Retinal pigment epithelial cell (primary cell): Measurements from ENCODE around the gene XKR3.
"Not testable (repeated sequence)": the region's sequence is repeated elsewhere in the genome, so short reads cannot be mapped to it uniquely, and the experiment has no call there.

Experiments used
- DNase-seq: peaks from one replicate; pipeline ENCODE4 v3.0.0-alpha.2; 2010; ENCODE audit warnings: low read depth
- H3K4me3 ChIP-seq: 2 replicates; pipeline ENCODE4 v1.5.1; 2011; ENCODE audit warnings: mild to moderate bottlenecking, low read length, control low read depth, moderate library complexity
- TF ChIP-seq, protein P1 (sequence below): conservative IDR thresholded peaks from 2 replicates; pipeline ENCODE4 v1.5.1; 2011; ENCODE audit warnings: low read depth, low read length, control low read depth, inconsistent platforms

The XKR3 gene

DNA sequence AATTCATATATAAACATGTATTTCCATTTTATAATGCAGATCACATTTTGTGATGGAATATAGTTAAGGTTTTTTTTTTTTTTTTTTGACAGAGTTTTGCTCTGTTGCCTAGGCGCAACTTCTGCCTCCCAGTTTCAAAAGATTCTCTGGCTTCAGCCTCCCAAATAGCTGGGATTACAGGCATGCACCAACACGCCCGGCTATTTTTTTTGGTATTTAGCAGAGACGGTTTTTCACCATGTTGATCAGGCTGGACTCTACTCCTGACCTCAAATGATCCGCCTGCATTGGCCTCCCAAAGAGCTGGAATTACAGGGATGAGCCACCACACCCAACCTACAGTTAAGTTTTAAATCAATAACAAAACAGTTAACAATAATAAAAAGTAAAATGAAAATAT, 18.8 kb downstream of the XKR3 start:
- no peak overlapping the region for H3K4me3 ChIP-seq
- TF ChIP-seq, protein P1, sequence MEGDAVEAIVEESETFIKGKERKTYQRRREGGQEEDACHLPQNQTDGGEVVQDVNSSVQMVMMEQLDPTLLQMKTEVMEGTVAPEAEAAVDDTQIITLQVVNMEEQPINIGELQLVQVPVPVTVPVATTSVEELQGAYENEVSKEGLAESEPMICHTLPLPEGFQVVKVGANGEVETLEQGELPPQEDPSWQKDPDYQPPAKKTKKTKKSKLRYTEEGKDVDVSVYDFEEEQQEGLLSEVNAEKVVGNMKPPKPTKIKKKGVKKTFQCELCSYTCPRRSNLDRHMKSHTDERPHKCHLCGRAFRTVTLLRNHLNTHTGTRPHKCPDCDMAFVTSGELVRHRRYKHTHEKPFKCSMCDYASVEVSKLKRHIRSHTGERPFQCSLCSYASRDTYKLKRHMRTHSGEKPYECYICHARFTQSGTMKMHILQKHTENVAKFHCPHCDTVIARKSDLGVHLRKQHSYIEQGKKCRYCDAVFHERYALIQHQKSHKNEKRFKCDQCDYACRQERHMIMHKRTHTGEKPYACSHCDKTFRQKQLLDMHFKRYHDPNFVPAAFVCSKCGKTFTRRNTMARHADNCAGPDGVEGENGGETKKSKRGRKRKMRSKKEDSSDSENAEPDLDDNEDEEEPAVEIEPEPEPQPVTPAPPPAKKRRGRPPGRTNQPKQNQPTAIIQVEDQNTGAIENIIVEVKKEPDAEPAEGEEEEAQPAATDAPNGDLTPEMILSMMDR = no peak
- no peak for DNase-seq

DNA sequence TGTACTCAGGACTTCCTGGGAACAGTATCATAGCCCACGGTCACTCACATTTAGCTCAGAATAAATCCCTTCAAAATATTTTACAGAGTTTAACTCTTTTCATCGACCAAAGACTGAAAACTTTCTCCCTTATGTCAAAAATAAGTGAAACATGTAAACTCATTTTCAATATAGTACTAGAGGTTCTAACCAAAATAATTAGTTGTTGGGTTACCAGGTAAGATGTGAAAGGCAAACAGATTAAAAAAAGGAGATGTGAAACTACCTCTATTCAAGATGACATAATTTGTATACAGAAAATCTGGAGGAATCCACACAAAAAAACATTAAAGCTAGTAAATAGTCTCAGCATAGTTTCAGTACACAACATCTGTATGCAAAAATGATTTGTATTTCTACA, 20.3 kb downstream of the XKR3 start:
- TF ChIP-seq, protein P1 = no peak
- no peak for DNase-seq
- no peak overlapping the region for H3K4me3 ChIP-seq

DNA sequence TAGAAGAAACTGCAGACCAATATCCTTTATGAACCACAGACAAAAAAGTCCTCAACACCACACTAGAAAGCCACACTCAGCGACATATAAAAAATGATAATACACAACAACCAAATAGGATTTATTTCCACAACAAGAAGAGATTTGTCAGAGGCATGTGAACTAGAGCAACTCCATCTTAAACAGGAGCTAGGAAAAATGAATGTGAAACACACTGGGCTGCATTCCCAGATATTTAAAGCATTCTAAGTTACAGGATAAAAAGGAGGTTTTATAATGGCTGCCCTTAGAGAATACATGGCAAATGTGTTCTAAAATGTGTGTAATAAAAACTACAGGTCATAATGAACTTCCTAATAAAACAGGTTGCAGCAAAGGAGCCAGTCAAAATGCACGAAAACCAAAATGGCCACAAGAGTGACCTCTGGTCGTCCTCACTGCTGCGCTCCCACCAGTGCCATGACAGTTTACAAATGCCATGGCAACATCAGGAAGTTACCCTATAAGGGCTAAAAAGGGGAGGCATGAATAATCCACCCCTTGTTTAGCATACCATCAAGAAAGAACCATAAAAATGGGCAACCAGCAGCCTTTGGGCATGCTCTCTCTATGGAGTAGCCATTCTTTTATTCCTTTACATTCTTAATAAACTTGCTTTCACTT, 21.8 kb downstream of the XKR3 start:
- DNase-seq = no peak
- H3K4me3 ChIP-seq = no peak overlapping the region
- TF ChIP-seq, protein P1 = no peak

DNA sequence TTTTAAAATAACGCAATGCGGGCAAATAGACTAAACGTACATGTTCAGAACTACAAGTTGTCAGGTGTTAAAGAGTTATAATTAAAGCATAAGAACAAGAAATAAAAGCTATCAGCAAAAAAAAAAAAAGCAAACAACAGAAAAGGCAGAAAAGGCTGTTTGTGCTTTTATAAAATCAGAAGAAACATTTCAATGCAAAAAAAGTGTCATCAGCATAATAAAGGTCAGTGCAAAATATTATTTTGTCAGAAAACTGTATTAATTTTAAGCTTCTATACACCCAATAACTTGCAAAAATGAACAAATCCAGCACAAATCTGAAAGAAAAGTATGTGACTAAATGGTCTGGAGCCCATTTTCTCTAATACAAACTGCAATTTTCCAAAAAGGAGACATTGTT, 23.6 kb downstream of the XKR3 start:
- TF ChIP-seq, protein P1 = no peak
- no peak for DNase-seq
- H3K4me3 ChIP-seq = no peak overlapping the region

DNA sequence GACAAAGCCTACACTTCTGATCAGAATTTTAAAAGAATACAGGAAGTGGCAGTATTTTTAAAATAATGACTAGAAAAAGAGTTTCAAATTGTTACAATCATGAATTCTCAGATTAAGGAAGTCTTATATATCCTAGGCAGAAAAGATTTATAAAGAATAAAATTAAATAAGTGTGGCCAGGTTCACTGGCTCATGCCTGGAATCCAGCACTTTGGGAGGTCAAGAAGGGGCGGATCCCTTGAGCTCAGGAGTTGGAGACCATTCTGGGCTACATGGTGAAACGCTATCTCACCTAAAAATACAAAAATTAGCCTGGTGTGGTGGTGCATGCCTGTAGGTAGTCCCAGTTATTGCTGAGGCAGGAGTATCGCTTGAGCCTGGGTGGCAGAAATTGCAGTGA, 24.1 kb downstream of the XKR3 start:
- no peak for DNase-seq
- TF ChIP-seq, protein P1 = no peak
- no peak overlapping the region for H3K4me3 ChIP-seq

DNA sequence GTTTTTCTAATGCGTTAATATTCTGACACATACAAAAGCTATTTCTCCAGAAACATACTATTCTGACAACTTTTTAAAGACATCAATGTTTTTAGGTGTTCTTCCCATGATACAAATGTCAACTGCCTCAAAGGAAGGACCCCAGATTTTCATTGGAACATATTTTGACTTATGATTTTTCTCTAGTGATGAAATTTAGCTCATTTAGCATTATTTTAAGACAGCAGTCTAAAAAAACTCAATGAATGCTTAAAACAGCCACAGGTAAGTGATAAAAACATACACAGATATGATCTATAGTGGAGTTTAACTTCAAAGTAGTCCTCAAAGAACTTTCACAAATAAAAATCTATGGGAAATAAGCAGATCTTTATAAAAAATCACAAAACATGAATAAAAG, 24.9 kb downstream of the XKR3 start:
- no peak for DNase-seq
- TF ChIP-seq, protein P1 = no peak
- no peak overlapping the region for H3K4me3 ChIP-seq

DNA sequence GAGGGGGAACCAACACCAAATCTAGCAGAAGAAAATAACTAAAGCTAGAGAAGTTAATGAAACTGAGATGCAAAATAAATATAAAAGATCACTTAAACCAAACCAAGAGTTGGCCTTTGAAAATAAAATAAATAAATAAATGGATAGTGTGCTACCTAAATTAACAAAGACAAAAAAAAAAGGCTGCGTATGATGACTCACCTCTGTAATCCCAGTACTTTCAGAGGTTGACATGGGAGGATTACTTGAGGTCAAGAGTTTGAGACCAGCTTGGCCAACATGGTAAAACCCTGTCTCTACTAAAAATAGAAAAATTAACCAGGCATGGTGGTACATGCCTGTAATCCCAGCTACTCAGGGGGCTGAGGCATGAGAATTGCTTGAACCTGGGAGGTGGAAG, 29.7 kb downstream of the XKR3 start:
- not testable (repeated sequence) for H3K4me3 ChIP-seq

More for the DNA sequence above, 29.7 kb downstream of the XKR3 start:
- DNase-seq = not testable (repeated sequence)
